ENCODE measurements around the gene APOO. TPM values are rescaled to one million over a fixed set of nuclear protein-coding genes. Genes with fewer than 3 reads are reported as not detected.

APOO gene
- total and polyA plus RNA-seq, 2 of the 13 experiments (the other 11 are each of a cell fraction or from before 2014, with no cell fraction given), result 9.7 to 22.1 TPM

- TF ChIP-seq, protein P1, sequence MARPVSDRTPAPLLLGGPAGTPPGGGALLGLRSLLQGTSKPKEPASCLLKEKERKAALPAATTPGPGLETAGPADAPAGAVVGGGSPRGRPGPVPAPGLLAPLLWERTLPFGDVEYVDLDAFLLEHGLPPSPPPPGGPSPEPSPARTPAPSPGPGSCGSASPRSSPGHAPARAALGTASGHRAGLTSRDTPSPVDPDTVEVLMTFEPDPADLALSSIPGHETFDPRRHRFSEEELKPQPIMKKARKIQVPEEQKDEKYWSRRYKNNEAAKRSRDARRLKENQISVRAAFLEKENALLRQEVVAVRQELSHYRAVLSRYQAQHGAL (CRISPR knock-in tag; IDR thresholded peaks at IDR 0.05; ENCODE audit: not compliant biosample characterization), result no peak
- TF ChIP-seq RFXANK (CRISPR knock-in tag; IDR thresholded peaks at IDR 0.05), result no peak
- no peak for TF ChIP-seq ZNF484 (CRISPR knock-in tag; IDR thresholded peaks at IDR 0.05; ENCODE audit: borderline replicate concordance, low read depth)
- no peak for TF ChIP-seq ZNF274 (CRISPR knock-in tag; IDR thresholded peaks at IDR 0.05)
- TF ChIP-seq ZMAT3 (CRISPR knock-in tag; conservative IDR thresholded peaks at IDR 0.05), result no peak
- TF ChIP-seq BCL6 (CRISPR knock-in tag; IDR thresholded peaks at IDR 0.05), result peak; percentile 68; the same call in 1 of the 2 replicates
- TF ChIP-seq ZNF792 (CRISPR knock-in tag; IDR thresholded peaks at IDR 0.05), result no peak
- TF ChIP-seq ARNTL (CRISPR knock-in tag; IDR thresholded peaks at IDR 0.05), result no peak
- TF ChIP-seq JDP2 (CRISPR knock-in tag; IDR thresholded peaks at IDR 0.05; ENCODE audit: borderline replicate concordance), result no peak
- TF ChIP-seq SCMH1 (CRISPR knock-in tag; IDR thresholded peaks at IDR 0.05; ENCODE audit: borderline replicate concordance), result no peak
- no peak for TF ChIP-seq STAG1 (CRISPR knock-in tag; IDR thresholded peaks at IDR 0.05)
- TF ChIP-seq, protein P2, sequence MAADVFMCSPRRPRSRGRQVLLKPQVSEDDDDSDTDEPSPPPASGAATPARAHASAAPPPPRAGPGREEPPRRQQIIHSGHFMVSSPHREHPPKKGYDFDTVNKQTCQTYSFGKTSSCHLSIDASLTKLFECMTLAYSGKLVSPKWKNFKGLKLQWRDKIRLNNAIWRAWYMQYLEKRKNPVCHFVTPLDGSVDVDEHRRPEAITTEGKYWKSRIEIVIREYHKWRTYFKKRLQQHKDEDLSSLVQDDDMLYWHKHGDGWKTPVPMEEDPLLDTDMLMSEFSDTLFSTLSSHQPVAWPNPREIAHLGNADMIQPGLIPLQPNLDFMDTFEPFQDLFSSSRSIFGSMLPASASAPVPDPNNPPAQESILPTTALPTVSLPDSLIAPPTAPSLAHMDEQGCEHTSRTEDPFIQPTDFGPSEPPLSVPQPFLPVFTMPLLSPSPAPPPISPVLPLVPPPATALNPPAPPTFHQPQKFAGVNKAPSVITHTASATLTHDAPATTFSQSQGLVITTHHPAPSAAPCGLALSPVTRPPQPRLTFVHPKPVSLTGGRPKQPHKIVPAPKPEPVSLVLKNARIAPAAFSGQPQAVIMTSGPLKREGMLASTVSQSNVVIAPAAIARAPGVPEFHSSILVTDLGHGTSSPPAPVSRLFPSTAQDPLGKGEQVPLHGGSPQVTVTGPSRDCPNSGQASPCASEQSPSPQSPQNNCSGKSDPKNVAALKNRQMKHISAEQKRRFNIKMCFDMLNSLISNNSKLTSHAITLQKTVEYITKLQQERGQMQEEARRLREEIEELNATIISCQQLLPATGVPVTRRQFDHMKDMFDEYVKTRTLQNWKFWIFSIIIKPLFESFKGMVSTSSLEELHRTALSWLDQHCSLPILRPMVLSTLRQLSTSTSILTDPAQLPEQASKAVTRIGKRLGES (CRISPR knock-in tag; IDR thresholded peaks at IDR 0.05; ENCODE audit: borderline replicate concordance), result no peak
- no peak for TF ChIP-seq MAZ (IDR thresholded peaks at IDR 0.05; ENCODE audit: borderline replicate concordance, low read depth, low read length)
- no peak for TF ChIP-seq MAZ (CRISPR knock-in tag; IDR thresholded peaks at IDR 0.05; ENCODE audit: low read depth)
- no peak for TF ChIP-seq RAD51 (IDR thresholded peaks at IDR 0.05; ENCODE audit: borderline replicate concordance)
- TF ChIP-seq POLR2A (IDR thresholded peaks at IDR 0.05; ENCODE audit: insufficient read depth in 1 of 2, low read depth in 2 of 2, low read length in 2 of 2), result no peak
- TF ChIP-seq ZNF615 (CRISPR knock-in tag; IDR thresholded peaks at IDR 0.05; ENCODE audit: borderline replicate concordance), result no peak
- TF ChIP-seq HINFP (CRISPR knock-in tag; IDR thresholded peaks at IDR 0.05; ENCODE audit: low read depth), result no peak
- TF ChIP-seq ZBTB26 (CRISPR knock-in tag; IDR thresholded peaks at IDR 0.05; ENCODE audit: borderline replicate concordance), result no peak
- TF ChIP-seq SP5 (CRISPR knock-in tag; IDR thresholded peaks at IDR 0.05; ENCODE audit: borderline replicate concordance, low read depth), result 0 out of 2 replicates have a peak, but pooled peaks have one; percentile 13
- no peak for TF ChIP-seq HMGA1 (CRISPR knock-in tag; conservative IDR thresholded peaks at IDR 0.05)
- no peak for TF ChIP-seq EHMT2 (IDR thresholded peaks at IDR 0.05; ENCODE audit: borderline replicate concordance, low read depth, low read length)
- TF ChIP-seq TERF1 (CRISPR knock-in tag; IDR thresholded peaks at IDR 0.05), result no peak
- TF ChIP-seq ZFP36 (IDR thresholded peaks at IDR 0.05; ENCODE audit: borderline replicate concordance, low read depth, low read length, partially characterized antibody), result no peak
These were observed 65.8 kb downstream of the APOO start (continued) for GRCh38 chrX:23841847-23842522.
